IMR-90 (cell line): ENCODE data around the gene COL18A1.

Experiments
- BHLHE40 ChIP-seq: fragments of 150-350 bp; IDR thresholded peaks from 2 replicates; pipeline ENCODE4 v1.6.1; 2016; ENCODE audit warnings: mild to moderate bottlenecking, low read depth, low read length
- CEBPB ChIP-seq: IDR thresholded peaks from 2 replicates; pipeline ENCODE4 v1.6.1; 2012; ENCODE audit warnings: low read depth, low read length, improper control_type of control experiment
- CHD1 ChIP-seq: IDR thresholded peaks from 2 replicates; pipeline ENCODE4 v1.6.1; 2012; ENCODE audit warnings: low read depth, low read length, improper control_type of control experiment
- CTCF ChIP-seq: conservative IDR thresholded peaks from 2 replicates; pipeline ENCODE4 v1.5.1; 2012; ENCODE audit warnings: mild to moderate bottlenecking, low read depth, low read length, improper control_type of control experiment
- ELK1 ChIP-seq: fragments of 150-350 bp; IDR thresholded peaks from 2 replicates; pipeline ENCODE4 v1.6.1; 2016; ENCODE audit warnings: low read depth, mild to moderate bottlenecking, low read length, moderate library complexity, borderline replicate concordance
- FOS ChIP-seq: fragments of 150-350 bp; IDR thresholded peaks from 2 replicates; pipeline ENCODE4 v1.6.1; 2016; ENCODE audit warnings: low read depth, low read length
- MAFK ChIP-seq: IDR thresholded peaks from 2 replicates; pipeline ENCODE4 v1.6.1; 2012; ENCODE audit warnings: low read depth, low read length, improper control_type of control experiment
- MAZ ChIP-seq: IDR thresholded peaks from 2 replicates; pipeline ENCODE4 v1.6.1; 2012; ENCODE audit warnings: low read depth, mild to moderate bottlenecking, low read length, improper control_type of control experiment, moderate library complexity, borderline replicate concordance
- MXI1 ChIP-seq: IDR thresholded peaks from 2 replicates; pipeline ENCODE4 v1.6.1; 2012; ENCODE audit warnings: low read depth, mild to moderate bottlenecking, low read length, moderate library complexity, borderline replicate concordance
- NFE2L2 ChIP-seq: fragments of 150-350 bp; IDR thresholded peaks from 2 replicates; pipeline ENCODE4 v1.6.1; 2016; ENCODE audit warnings: low read depth, mild to moderate bottlenecking, low read length
- POLR2A ChIP-seq: IDR thresholded peaks from 2 replicates; pipeline ENCODE4 v1.6.1; 2012; ENCODE audit warnings: mild to moderate bottlenecking, low read depth, low read length
- RAD21 ChIP-seq: IDR thresholded peaks from 2 replicates; pipeline ENCODE4 v1.6.1; 2012; ENCODE audit warnings: low read length, improper control_type of control experiment
- RFX5 ChIP-seq: IDR thresholded peaks from 2 replicates; pipeline ENCODE4 v1.8.0; 2012; ENCODE audit warnings: low read depth, mild to moderate bottlenecking, low read length, moderate library complexity
- USF2 ChIP-seq: fragments of 150-350 bp; IDR thresholded peaks from 2 replicates; pipeline ENCODE4 v1.6.1; 2017; ENCODE audit warnings: mild to moderate bottlenecking, antibody characterized with exemption, low read length, low read depth

GRCh38 chr21:45457832-45458172, 52.8 kb downstream of the COL18A1 start:
- TF ChIP-seq CEBPB (no peak), CTCF (no peak), USF2 (no peak), FOS (no peak), RAD21 (no peak), ELK1 (no peak), RFX5 (no peak), POLR2A (no peak), CHD1 (no peak), BHLHE40 (no peak), MXI1 (no peak), MAZ (no peak), MAFK (no peak), NFE2L2 (no peak)
